Testis (tissue), 2 donors: ENCODE measurements around the gene GPATCH8.

ENCODE experiments used
- POLR2A ChIP-seq: fragments of 450-650 bp; IDR thresholded peaks from one replicate; pipeline ENCODE4 v1.6.1; 2017; ENCODE audit warnings: antibody characterized with exemption, mild to moderate bottlenecking, moderate library complexity
- TF ChIP-seq, protein P1 (sequence below), 3 experiments: fragments of 450-650 bp in 2 of 3; fragments of 200-600 bp in 1 of 3; sonication (generic) in 1 of 3; IDR thresholded peaks; one replicate each; pipeline ENCODE4 v1.5.1; 2016 to 2019; ENCODE audit warnings: antibody characterized with exemption in 3 of 3, mild to moderate bottlenecking in 2 of 3, moderate library complexity in 1 of 3

- TF ChIP-seq, protein P1, sequence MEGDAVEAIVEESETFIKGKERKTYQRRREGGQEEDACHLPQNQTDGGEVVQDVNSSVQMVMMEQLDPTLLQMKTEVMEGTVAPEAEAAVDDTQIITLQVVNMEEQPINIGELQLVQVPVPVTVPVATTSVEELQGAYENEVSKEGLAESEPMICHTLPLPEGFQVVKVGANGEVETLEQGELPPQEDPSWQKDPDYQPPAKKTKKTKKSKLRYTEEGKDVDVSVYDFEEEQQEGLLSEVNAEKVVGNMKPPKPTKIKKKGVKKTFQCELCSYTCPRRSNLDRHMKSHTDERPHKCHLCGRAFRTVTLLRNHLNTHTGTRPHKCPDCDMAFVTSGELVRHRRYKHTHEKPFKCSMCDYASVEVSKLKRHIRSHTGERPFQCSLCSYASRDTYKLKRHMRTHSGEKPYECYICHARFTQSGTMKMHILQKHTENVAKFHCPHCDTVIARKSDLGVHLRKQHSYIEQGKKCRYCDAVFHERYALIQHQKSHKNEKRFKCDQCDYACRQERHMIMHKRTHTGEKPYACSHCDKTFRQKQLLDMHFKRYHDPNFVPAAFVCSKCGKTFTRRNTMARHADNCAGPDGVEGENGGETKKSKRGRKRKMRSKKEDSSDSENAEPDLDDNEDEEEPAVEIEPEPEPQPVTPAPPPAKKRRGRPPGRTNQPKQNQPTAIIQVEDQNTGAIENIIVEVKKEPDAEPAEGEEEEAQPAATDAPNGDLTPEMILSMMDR (IDR thresholded peaks at IDR 0.05) = no peak
- no peak for TF ChIP-seq POLR2A
These were observed 143.1 kb downstream of the GPATCH8 start for GRCh38 chr17:44360144-44360533.
